ENCODE data around the gene ERGIC1. TPM values are rescaled to one million over a fixed set of nuclear protein-coding genes. Genes with fewer than 3 reads are reported as not detected.

The ERGIC1 gene
- polyA plus RNA-seq, 1 donor from 2014 or later, result 59.1 TPM

DNA sequence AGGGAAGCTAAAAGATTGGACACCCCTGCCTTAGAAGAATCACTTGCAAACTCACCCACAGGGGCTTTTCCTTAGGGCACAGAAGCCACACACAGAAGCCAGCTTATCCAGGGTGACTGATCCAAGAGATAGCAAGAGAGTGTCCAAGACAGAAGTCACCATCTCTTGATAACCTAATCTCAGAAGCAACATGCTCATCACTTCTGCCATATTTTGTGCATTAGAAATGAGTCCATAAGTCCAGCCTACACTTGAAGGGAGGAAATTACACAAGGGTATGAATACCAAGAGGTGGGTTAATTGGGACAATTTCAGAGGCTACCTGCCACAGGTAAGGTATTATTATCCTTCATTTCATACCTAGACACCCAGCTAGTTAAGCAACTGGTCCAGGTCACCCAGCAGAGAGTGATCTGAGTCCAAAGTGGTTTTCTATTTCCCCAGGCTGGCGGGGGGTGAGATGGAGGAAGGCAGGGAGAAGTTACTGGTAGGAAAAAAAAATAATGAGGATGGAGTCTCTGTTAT lies 3.7 kb upstream of the ERGIC1 start:
- TF ChIP-seq TAF1 (IDR thresholded peaks at IDR 0.05; ENCODE audit: low read depth) (no peak), EZH2 (IDR thresholded peaks at IDR 0.05; ENCODE audit: borderline replicate concordance, insufficient read depth, low read length, poor library complexity, severe bottlenecking) (no peak), POLR2AphosphoS5 (IDR thresholded peaks at IDR 0.05) (no peak), MXI1 (conservative IDR thresholded peaks at IDR 0.05; ENCODE audit: poor library complexity, severe bottlenecking) (no peak), REST (IDR thresholded peaks at IDR 0.05; ENCODE audit: borderline replicate concordance) (no peak), RAD21 (conservative IDR thresholded peaks at IDR 0.05) (no peak), SMC3 (conservative IDR thresholded peaks at IDR 0.05; ENCODE audit: poor library complexity) (no peak)
- TF ChIP-seq, protein P1, sequence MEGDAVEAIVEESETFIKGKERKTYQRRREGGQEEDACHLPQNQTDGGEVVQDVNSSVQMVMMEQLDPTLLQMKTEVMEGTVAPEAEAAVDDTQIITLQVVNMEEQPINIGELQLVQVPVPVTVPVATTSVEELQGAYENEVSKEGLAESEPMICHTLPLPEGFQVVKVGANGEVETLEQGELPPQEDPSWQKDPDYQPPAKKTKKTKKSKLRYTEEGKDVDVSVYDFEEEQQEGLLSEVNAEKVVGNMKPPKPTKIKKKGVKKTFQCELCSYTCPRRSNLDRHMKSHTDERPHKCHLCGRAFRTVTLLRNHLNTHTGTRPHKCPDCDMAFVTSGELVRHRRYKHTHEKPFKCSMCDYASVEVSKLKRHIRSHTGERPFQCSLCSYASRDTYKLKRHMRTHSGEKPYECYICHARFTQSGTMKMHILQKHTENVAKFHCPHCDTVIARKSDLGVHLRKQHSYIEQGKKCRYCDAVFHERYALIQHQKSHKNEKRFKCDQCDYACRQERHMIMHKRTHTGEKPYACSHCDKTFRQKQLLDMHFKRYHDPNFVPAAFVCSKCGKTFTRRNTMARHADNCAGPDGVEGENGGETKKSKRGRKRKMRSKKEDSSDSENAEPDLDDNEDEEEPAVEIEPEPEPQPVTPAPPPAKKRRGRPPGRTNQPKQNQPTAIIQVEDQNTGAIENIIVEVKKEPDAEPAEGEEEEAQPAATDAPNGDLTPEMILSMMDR (IDR thresholded peaks at IDR 0.05; ENCODE audit: poor library complexity, severe bottlenecking), result no peak
- H3K79me2 ChIP-seq (replicated peaks; ENCODE audit: insufficient read depth, low read length), result peaks cover 8% of the 10 kb centered on the region
- no peak overlapping the region for H3K9ac ChIP-seq (ENCODE audit: low read length)
- H3F3A ChIP-seq (ENCODE audit: insufficient read depth, low read length, poor library complexity, severe bottlenecking), result no peaks in the 10 kb centered on the region
- H3K9me2 ChIP-seq (ENCODE audit: insufficient read depth, low read length), result no peaks in the 10 kb centered on the region
- no peak overlapping the region for H2AFZ ChIP-seq (ENCODE audit: low read depth, low read length)
- no peak overlapping the region for H3K4me3 ChIP-seq (ENCODE audit: low read length)
- no peaks in the 10 kb centered on the region for H3K36me3 ChIP-seq (ENCODE audit: insufficient read depth, low read length)
- no peak overlapping the region for H3K27ac ChIP-seq (ENCODE audit: low read length)
- H3K27me3 ChIP-seq (ENCODE audit: insufficient read depth, low read depth, low read length), result no peaks in the 10 kb centered on the region
- H3K9me3 ChIP-seq (ENCODE audit: low read length), result no peaks in the 10 kb centered on the region
- no peak overlapping the region for H3K4me2 ChIP-seq (ENCODE audit: low read length)
- no peaks in the 10 kb centered on the region for H4K20me1 ChIP-seq (ENCODE audit: insufficient read depth)

- Histone ChIP-seq H3K9ac (ENCODE audit: low read length) (no peak overlapping the region), H3K79me2 (replicated peaks; ENCODE audit: insufficient read depth, low read length) (peaks cover 13% of the 10 kb centered on the region), H3K36me3 (ENCODE audit: insufficient read depth, low read length) (no peaks in the 10 kb centered on the region), H3K27ac (ENCODE audit: low read length) (no peak overlapping the region), H2AFZ (ENCODE audit: low read depth, low read length) (no peak overlapping the region), H3K9me2 (ENCODE audit: insufficient read depth, low read length) (no peaks in the 10 kb centered on the region), H4K20me1 (ENCODE audit: insufficient read depth) (no peaks in the 10 kb centered on the region), H3K4me2 (ENCODE audit: low read length) (no peak overlapping the region), H3K9me3 (ENCODE audit: low read length) (no peaks in the 10 kb centered on the region), H3K27me3 (ENCODE audit: insufficient read depth, low read depth, low read length) (no peaks in the 10 kb centered on the region), H3F3A (ENCODE audit: insufficient read depth, low read length, poor library complexity, severe bottlenecking) (no peaks in the 10 kb centered on the region), H3K4me3 (ENCODE audit: low read length) (no peak overlapping the region)
- TF ChIP-seq EZH2 (IDR thresholded peaks at IDR 0.05; ENCODE audit: borderline replicate concordance, insufficient read depth, low read length, poor library complexity, severe bottlenecking) (no peak), RAD21 (conservative IDR thresholded peaks at IDR 0.05) (no peak)
These were observed 3.0 kb upstream of the ERGIC1 start for GRCh38 chr5:172830876-172831662.
